GM21529 (cell line): ENCODE data around the gene PHF1.
"Not testable (repeated sequence)": the region's sequence is repeated elsewhere in the genome, so short reads cannot be mapped to it uniquely, and the experiment has no call there.

Experiments used
- ATAC-seq: cut with Tn5 transposase; IDR thresholded peaks from one replicate; pipeline ENCODE4 v1.9.1; 2021; ENCODE audit not compliant: unreplicated experiment

PHF1 gene

DNA sequence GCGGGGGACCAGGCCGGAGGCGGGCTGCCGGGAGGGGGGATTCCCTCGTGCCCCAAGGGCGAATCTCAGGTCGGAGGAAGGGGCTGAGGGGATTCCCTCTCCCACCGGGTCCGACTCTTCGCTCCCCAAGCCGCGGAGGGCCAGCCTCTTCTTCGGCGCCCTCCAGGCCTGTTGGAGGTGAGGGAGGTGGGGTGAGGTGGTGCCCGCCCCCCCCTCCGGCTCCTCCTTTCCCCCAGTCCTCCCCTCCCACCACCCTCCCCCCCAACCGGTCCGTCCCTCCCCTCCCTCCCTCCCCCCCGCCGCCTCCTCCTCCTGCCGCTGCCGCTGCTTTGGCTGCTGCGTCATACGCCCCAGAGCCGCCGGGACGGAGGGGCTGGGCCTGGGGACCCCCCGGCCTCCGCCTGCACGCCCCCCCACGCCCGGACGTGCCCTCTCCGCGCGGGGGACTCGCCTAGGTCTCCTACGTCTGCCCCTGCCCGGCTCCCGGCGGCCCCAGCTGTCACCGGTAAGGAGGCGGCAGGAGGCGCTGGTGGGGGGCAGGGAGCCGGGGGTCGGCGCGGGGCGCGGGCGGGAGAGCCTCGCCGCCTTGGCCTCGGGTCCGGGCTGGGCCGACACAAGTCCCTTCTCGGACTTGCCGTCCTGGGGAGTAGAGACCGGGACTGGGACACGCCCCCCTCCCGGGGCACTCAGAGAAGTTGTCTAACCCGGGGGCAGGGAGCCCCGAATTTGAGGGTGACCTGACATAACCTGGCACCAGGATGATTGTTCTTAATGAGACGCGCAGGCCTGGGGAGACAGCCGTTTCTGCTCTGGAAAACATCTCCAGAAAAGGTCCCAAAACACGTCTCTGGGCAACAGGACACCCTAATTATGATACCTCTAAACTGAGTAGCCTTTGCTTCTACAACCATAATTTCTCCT is at the start of gene PHF1:
PHF1 (plus strand) TSS at position 304 of the 921 bp plus-strand sequence. CDS start 1,250 bp downstream, outside the sequence.
- ATAC-seq, result peak; percentile 28

DNA sequence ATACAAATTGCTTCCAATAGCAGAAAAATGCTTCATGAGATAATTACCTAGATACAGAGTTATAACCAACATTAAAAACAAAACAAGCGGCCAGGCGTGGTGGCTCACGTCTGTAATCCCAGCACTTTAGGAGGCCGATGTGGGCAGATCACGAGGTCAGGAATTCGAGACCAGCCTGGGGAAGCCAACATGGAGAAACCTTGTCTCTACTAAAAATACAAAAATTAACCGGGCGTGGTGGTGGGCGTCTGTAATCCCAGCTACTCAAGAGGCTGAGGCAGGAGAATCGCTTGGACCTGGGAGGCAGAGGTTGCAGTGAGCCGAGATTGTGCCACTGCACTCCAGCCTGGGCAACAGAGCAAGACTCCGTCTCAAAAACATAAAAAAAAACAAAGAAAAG is 47.3 kb upstream of the PHF1 start:
- not testable (repeated sequence) for ATAC-seq

- ATAC-seq, result not testable (repeated sequence)
Measured at GRCh38 chr6:33364475-33365205, 46.2 kb upstream of the PHF1 start.

DNA sequence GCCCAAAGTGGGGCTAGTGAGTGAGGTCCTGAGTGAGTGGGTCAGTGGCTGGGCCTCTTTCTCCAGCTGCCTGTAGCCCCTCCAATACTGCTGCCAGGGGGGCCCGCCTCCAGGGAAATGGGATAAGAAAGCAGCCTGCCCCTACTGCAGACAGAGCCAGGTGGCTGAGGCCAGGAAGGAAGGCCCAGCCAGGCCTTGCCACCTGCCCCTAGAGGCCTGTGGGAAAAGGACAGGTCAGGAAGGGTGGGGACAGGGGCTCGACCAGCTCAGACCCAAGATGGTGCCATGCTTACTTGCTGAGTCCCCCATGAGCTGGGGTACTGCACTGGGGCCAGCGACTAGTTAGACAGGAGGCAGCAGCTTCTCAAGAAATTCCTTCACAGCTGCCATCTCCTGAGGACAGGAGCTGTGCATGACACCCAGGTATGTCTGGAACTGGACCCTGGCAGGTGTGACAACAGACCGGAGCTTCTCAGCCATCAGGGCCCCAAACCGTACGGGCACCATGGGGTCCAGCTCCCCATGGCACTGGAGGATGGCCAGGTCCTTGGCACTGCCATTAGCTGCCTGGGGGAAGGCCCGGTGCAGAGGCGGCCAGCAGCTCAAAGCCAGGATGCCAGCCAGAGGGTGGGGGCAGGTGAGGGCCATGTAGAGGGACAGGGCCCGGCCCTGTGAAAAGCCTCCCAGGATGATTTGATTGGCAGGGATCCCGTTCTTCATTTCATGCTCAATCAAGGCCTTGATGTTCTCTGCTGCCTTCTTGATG is 45.4 kb upstream of the PHF1 start:
- ATAC-seq, result not testable (repeated sequence)

DNA sequence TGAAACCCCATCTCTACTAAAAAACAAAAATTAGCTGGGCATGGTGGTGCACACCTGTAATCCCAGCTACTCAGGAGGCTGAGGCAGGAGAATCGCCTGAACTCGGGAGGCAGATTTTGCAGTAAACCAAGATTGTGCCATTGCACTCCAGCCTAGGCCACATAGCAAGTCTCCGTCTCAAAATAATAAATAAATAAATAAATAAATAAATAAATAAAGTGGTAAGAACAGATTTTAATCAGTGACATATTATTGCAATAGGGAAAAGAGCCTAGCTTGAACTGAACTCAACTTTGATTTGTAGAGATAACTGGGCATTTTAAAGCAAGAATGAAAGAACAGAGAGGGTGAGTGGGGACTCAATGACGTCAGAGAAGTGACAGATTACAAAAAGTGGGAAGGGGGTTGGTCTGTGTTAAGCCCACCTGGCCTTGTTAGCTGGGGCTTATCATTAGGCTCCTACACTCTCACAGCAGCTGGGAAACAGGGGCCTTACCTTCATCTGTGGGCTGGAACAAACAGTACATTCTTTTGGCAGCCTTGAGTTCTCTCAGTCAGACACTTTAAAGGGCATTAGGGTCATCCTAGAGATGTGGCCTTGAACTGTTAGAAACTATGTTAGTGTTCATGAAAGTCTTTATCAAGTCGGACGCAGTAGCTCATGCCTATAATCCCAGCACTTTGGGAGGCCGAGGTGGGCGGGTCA is 43.7 kb upstream of the PHF1 start:
- ATAC-seq, result no peak

DNA sequence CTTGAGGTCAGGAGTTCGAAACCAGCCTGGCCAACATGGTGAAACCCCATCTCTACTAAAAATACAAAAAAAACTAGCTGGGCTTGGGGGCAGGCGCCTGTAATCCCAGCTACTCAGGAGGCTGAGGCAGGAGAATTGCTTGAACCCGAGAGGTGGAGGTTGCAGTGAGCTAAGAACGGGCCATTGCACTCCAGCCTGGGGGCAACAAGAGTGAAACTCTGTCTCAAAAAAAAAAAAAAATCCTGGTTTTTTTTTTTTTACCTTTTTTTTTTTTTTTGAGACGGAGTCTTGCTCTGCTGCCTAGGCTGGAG is 43.1 kb upstream of the PHF1 start:
- not testable (repeated sequence) for ATAC-seq

GRCh38 chr6:33371901-33372300 is 38.9 kb upstream of the PHF1 start:
- not testable (repeated sequence) for ATAC-seq

DNA sequence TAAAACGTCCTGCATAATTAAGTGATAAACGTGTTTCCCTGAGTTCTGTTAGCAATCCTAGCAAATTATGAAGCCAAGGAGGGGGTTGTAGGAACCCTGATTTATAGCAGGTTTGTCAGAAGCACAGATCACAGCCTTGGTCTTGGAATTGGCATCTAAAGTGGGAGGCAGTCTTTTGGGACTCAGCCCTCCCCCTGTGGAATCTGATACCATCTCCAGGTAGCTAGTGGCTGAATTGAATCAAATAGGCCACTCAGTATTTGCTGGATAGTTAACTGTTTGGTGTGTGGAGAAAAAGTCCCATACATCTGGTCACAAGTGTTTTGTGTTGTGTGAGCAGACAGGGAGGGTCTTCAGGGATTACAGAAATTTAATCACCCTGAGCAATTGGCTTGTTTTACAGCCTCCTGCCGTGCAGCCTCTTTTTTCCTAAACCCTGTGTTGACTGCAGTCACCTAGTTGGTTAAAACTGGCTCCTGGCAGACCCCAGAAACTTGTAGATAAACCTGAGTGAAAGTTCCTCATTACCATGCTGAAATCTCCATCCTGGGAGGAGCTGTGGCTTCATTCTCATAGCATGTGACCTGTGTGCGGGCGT is 38.2 kb upstream of the PHF1 start:
- ATAC-seq, result no peak

GRCh38 chr6:33373960-33374910 is 36.6 kb upstream of the PHF1 start:
- ATAC-seq, result no peak

- ATAC-seq, result no peak
Measured at GRCh38 chr6:33375143-33375671, 35.6 kb upstream of the PHF1 start.

- ATAC-seq, result no peak
Measured at GRCh38 chr6:33377171-33377570, 33.6 kb upstream of the PHF1 start.

GRCh38 chr6:33379184-33379583 is 31.6 kb upstream of the PHF1 start:
- not testable (repeated sequence) for ATAC-seq

DNA sequence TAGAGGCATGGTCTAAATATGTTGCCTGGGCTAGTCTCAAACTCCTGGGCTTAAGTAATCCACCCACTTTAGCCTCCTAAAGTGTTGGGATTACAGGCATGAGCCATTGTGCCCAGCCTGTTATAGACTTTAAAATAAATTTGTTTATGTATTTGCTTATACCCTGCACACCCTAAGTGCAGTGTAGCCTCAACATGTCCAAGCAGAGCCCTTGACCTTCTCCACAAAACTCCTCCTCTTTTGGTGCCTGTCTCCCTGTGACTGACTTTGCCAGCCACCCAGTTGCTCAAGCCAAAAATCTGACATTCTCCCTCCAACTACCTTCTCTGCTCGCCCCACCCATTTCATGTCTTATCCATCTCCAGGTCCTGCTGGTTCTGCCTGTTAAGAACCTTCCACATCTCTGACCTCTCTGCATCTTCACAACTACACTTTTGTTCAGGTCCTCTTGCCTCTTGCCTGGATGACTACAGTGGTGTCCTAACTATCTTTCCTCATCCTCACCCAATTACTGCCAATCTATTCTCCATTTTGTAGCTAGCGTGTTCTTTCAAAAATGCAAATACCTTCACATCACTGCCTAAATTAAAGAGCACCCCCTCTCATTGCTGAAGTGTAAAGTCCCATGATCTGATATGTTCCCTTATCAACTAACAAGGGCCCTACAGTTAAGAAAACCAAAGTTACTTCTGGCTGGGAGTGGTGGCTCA is 30.4 kb upstream of the PHF1 start:
- no peak for ATAC-seq

GRCh38 chr6:33383427-33384185 is 27.2 kb upstream of the PHF1 start:
- no peak for ATAC-seq

- no peak for ATAC-seq
Measured at GRCh38 chr6:33384581-33385020, 26.2 kb upstream of the PHF1 start.

- no peak for ATAC-seq
Measured at GRCh38 chr6:33390173-33390572, 20.6 kb upstream of the PHF1 start.

- ATAC-seq, result no peak
Measured at GRCh38 chr6:33390767-33391277, 20.0 kb upstream of the PHF1 start.
